Measurements from ENCODE around the gene TRIM36.

Gene TRIM36

GRCh38 chr5:115086473-115086872 lies 83.2 kb downstream of the TRIM36 start:
- TF ChIP-seq, protein P1, sequence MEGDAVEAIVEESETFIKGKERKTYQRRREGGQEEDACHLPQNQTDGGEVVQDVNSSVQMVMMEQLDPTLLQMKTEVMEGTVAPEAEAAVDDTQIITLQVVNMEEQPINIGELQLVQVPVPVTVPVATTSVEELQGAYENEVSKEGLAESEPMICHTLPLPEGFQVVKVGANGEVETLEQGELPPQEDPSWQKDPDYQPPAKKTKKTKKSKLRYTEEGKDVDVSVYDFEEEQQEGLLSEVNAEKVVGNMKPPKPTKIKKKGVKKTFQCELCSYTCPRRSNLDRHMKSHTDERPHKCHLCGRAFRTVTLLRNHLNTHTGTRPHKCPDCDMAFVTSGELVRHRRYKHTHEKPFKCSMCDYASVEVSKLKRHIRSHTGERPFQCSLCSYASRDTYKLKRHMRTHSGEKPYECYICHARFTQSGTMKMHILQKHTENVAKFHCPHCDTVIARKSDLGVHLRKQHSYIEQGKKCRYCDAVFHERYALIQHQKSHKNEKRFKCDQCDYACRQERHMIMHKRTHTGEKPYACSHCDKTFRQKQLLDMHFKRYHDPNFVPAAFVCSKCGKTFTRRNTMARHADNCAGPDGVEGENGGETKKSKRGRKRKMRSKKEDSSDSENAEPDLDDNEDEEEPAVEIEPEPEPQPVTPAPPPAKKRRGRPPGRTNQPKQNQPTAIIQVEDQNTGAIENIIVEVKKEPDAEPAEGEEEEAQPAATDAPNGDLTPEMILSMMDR (IDR thresholded peaks at IDR 0.05; ENCODE audit: extremely low read depth, insufficient read depth, missing control alignments), result no peak
- in situ Hi-C loops (cut with MboI; ENCODE audit: low pct_unique_long_range_greater_than_20kb, low sequenced_read_pairs, unreplicated experiment), result no loop called here
- DNase-seq (ENCODE audit: low spot score), result no peak

GRCh38 chr5:115084246-115084793 lies 85.4 kb downstream of the TRIM36 start:
- in situ Hi-C loops (cut with MboI; ENCODE audit: low pct_unique_long_range_greater_than_20kb, low sequenced_read_pairs, unreplicated experiment), result no loop called here
- TF ChIP-seq, protein P1 (IDR thresholded peaks at IDR 0.05; ENCODE audit: extremely low read depth, insufficient read depth, missing control alignments), result no peak

GRCh38 chr5:115079924-115080623 lies 89.6 kb downstream of the TRIM36 start:
- TF ChIP-seq, protein P1 (IDR thresholded peaks at IDR 0.05; ENCODE audit: extremely low read depth, insufficient read depth, missing control alignments), result no peak
- in situ Hi-C loops (cut with MboI; ENCODE audit: low pct_unique_long_range_greater_than_20kb, low sequenced_read_pairs, unreplicated experiment), result no loop called here
- DNase-seq (ENCODE audit: low spot score), result no peak

More at GRCh38 chr5:115084246-115084793, 85.4 kb downstream of the TRIM36 start:
- no peak for DNase-seq (ENCODE audit: low spot score)
